ENCODE measurements around the gene CLCN5.

Gene CLCN5

DNA sequence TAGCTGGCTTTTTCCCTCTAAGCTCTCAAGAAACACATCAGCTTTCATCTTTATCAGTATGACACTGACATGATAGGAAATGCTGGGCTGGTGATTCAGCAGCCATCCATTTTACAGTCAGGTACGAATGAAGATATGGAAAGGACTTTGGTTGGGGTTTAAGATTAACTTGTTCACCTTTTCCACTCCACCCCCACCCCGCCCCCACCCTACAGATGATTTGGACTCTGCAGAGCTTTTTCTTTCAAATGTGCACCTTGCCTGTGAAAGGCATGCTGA is 145.8 kb downstream of the CLCN5 start:
- TF ChIP-seq SIN3A (IDR thresholded peaks at IDR 0.05; ENCODE audit: borderline replicate concordance, insufficient read depth, low read length) (no peak), POLR2AphosphoS5 (IDR thresholded peaks at IDR 0.05; ENCODE audit: low read depth, low read length) (no peak), FOXP2 (optimal IDR thresholded peaks at IDR 0.05; ENCODE audit: borderline replicate concordance, extremely low read depth, extremely low read length, insufficient read depth) (no peak), TAF1 (IDR thresholded peaks at IDR 0.05; ENCODE audit: borderline replicate concordance, insufficient read depth, low read length) (no peak)
- TF ChIP-seq, protein P1, sequence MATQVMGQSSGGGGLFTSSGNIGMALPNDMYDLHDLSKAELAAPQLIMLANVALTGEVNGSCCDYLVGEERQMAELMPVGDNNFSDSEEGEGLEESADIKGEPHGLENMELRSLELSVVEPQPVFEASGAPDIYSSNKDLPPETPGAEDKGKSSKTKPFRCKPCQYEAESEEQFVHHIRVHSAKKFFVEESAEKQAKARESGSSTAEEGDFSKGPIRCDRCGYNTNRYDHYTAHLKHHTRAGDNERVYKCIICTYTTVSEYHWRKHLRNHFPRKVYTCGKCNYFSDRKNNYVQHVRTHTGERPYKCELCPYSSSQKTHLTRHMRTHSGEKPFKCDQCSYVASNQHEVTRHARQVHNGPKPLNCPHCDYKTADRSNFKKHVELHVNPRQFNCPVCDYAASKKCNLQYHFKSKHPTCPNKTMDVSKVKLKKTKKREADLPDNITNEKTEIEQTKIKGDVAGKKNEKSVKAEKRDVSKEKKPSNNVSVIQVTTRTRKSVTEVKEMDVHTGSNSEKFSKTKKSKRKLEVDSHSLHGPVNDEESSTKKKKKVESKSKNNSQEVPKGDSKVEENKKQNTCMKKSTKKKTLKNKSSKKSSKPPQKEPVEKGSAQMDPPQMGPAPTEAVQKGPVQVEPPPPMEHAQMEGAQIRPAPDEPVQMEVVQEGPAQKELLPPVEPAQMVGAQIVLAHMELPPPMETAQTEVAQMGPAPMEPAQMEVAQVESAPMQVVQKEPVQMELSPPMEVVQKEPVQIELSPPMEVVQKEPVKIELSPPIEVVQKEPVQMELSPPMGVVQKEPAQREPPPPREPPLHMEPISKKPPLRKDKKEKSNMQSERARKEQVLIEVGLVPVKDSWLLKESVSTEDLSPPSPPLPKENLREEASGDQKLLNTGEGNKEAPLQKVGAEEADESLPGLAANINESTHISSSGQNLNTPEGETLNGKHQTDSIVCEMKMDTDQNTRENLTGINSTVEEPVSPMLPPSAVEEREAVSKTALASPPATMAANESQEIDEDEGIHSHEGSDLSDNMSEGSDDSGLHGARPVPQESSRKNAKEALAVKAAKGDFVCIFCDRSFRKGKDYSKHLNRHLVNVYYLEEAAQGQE (IDR thresholded peaks at IDR 0.05; ENCODE audit: insufficient read depth in 1 of 2, low read depth in 2 of 2, low read length in 2 of 2): no peak

DNA sequence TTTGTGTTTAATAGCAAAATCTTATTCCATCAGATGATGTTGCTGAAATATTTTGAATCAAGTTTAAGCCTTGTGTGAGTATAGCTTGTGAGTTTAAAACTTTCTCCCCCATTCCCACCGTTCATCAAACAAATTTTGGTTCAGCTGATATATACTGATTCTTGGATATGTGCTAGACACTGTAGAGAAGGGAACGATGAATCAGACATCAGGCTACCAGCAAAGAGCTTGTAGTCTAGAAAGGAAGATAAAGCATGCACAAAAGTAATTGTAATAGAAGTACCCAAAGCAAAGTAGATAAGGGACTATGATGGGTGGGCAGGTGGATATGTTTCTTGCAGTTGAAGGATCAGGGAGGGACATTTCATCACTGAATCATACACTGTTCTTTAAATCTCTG is 146.5 kb downstream of the CLCN5 start:
- TF ChIP-seq FOXP2 (optimal IDR thresholded peaks at IDR 0.05; ENCODE audit: borderline replicate concordance, extremely low read depth, extremely low read length, insufficient read depth): no peak

DNA sequence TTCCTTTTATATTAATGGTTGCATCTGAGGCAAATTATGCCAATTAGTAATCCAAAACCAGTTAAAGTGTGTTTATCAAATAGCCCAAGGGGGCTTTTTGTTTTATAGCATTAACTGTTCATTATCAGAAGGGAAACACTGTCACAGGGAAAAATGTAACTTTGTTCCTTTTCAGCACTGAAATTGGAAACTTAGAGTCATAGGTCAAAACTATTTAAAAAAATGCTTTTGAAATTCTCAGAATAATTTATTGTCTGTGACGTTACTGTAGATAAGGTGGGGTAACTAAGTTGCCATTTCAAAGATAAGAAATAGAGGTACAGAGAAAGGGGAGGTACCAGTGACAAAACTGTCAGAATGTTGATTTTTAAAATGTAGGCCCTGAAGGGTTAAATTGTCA is 149.1 kb downstream of the CLCN5 start:
- no peak for TF ChIP-seq FOXP2 (optimal IDR thresholded peaks at IDR 0.05; ENCODE audit: borderline replicate concordance, extremely low read depth, extremely low read length, insufficient read depth)
- TF ChIP-seq SIN3A (IDR thresholded peaks at IDR 0.05; ENCODE audit: borderline replicate concordance, insufficient read depth, low read length): no peak
- no peak for TF ChIP-seq POLR2AphosphoS5 (IDR thresholded peaks at IDR 0.05; ENCODE audit: low read depth, low read length)
- no peak for TF ChIP-seq TAF1 (IDR thresholded peaks at IDR 0.05; ENCODE audit: borderline replicate concordance, insufficient read depth, low read length)
- TF ChIP-seq, protein P1 (IDR thresholded peaks at IDR 0.05; ENCODE audit: insufficient read depth in 1 of 2, low read depth in 2 of 2, low read length in 2 of 2): no peak

DNA sequence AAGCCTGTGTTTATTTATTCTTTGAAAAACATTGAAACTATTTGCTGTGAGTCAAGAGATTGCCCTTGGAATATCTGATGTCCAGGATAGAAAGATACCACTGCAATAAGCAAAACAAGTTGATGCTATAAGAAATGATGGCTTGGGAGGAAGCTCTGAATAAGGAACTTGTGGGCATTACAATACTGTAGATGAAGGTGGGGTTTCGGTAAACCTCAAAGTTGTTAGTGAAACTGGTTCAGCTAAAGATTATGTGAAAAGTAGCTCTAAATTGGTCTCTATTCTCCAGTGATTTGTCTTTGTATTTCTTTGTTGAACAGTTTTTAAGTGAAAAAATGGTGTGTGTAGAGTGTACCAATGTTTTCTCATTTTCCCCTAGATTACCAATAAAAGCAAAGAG is 149.7 kb downstream of the CLCN5 start:
- TF ChIP-seq, protein P1 (IDR thresholded peaks at IDR 0.05; ENCODE audit: insufficient read depth in 1 of 2, low read depth in 2 of 2, low read length in 2 of 2): no peak
- TF ChIP-seq FOXP2 (optimal IDR thresholded peaks at IDR 0.05; ENCODE audit: borderline replicate concordance, extremely low read depth, extremely low read length, insufficient read depth) (no peak), TAF1 (IDR thresholded peaks at IDR 0.05; ENCODE audit: borderline replicate concordance, insufficient read depth, low read length) (no peak), SIN3A (IDR thresholded peaks at IDR 0.05; ENCODE audit: borderline replicate concordance, insufficient read depth, low read length) (no peak), POLR2AphosphoS5 (IDR thresholded peaks at IDR 0.05; ENCODE audit: low read depth, low read length) (no peak)

DNA sequence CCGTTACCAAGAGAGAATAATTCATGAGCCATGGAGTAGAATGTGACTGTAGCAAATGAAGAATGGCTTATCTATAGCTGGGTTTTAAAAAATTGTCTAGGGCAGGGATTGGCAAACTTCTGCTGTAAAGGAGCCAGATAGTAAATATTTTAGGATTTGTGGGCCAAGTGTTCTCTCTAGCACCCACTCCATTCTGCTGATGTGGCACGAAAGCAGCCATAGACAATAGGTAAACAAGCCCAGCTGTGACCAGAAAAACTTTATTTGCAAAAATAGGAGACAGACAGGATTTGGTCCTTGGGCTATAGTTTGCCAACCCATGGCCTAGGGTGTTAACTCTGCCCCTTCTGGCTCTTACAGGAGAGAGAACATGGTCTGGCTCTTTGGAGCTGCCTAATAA is 151.2 kb downstream of the CLCN5 start:
- TF ChIP-seq SIN3A (IDR thresholded peaks at IDR 0.05; ENCODE audit: borderline replicate concordance, insufficient read depth, low read length): no peak
- TF ChIP-seq, protein P1 (IDR thresholded peaks at IDR 0.05; ENCODE audit: insufficient read depth in 1 of 2, low read depth in 2 of 2, low read length in 2 of 2): no peak
- TF ChIP-seq POLR2AphosphoS5 (IDR thresholded peaks at IDR 0.05; ENCODE audit: low read depth, low read length): no peak
